H1 (cell line): Measurements from ENCODE around the gene MAGI3. TPM values are rescaled to one million over a fixed set of nuclear protein-coding genes. Genes with fewer than 3 reads are reported as not detected.

ENCODE experiments used
- KDM5A ChIP-seq: fragments of 200-600 bp; IDR thresholded peaks from 2 replicates; pipeline ENCODE4 v1.7.1; 2012; ENCODE audit warnings: mild to moderate bottlenecking, low read length, inconsistent platforms, mixed read lengths
- RNF2 ChIP-seq: fragments of 200-900, 300-1000 bp; sonication (generic); IDR thresholded peaks from 2 replicates; pipeline ENCODE4 v1.7.1; 2016; ENCODE audit warnings: borderline replicate concordance, low read depth, mild to moderate bottlenecking, antibody characterized with exemption, low read length; ENCODE audit not compliant: poor library complexity, severe bottlenecking; ENCODE audit errors: missing control alignments
- SIN3A ChIP-seq, 2 experiments: IDR thresholded peaks in 1 of 2; conservative IDR thresholded peaks in 1 of 2; 2 replicates each; pipeline ENCODE4 v1.6.1; 2011 to 2012; ENCODE audit warnings: low read length in 2 of 2, improper control_type of control experiment in 1 of 2, low read depth in 1 of 2, mild to moderate bottlenecking in 1 of 2
- TBP ChIP-seq: IDR thresholded peaks from 2 replicates; pipeline ENCODE4 v1.6.1; 2011; ENCODE audit warnings: low read depth, low read length, improper control_type of control experiment
- polyA plus RNA-seq, 7 experiments: library from polyadenylated mRNA; depleted of rRNA in 3 of 7; stranded (reverse) in 5 of 7; unstranded in 2 of 7; fragments of >200 nt in 5 of 7; fragments of 200-250 nt in 2 of 7; gene quantifications; 1 replicate in 5 of 7; 2 replicates in 1 of 7; 4 replicates in 1 of 7; pipeline versions ENCODE4 v1.2.1 to v1.2.3, GENCODE V29; 2011 to 2013; ENCODE audit warnings: missing spikeins in 2 of 7, mixed read lengths in 2 of 7
- total RNA-seq: library from RNA; stranded (reverse); fragmentation: NEBNext Ultra II Directional; extraction: Animal tissue kit (Norgen Biotek cat#: 25700); gene quantifications from 2 replicates; pipeline ENCODE4 v1.2.1, GENCODE V29; 2021

The MAGI3 gene
- total and polyA plus RNA-seq, 2 of the 8 experiments (the other 6 are each of a cell fraction or from before 2014, with no cell fraction given), result 2.3 to 7.8 TPM

- TF ChIP-seq KDM5A (no peak), SIN3A (conservative IDR thresholded peaks at IDR 0.05 in 1 of 2, IDR thresholded peaks at IDR 0.05 in 1 of 2; ENCODE audit: low read depth in 1 of 2, low read length in 2 of 2) (no peak), TBP (no peak), RNF2 (no peak)
Measured at GRCh38 chr1:113543110-113543509, 152.8 kb downstream of the MAGI3 start (continued).
